ENCODE results near the gene ZNF282. TPM values are rescaled to one million over a fixed set of nuclear protein-coding genes. Genes with fewer than 3 reads are reported as not detected.
A peak's percentile ranks its signal among the peaks of the same experiment; 100 is the strongest.

The ZNF282 gene
- total RNA-seq, 3 donors from 2014 or later (not counting 1 experiment from before 2014, with no cell fraction given): 22.2 to 29.9 (median 26.0) TPM

DNA sequence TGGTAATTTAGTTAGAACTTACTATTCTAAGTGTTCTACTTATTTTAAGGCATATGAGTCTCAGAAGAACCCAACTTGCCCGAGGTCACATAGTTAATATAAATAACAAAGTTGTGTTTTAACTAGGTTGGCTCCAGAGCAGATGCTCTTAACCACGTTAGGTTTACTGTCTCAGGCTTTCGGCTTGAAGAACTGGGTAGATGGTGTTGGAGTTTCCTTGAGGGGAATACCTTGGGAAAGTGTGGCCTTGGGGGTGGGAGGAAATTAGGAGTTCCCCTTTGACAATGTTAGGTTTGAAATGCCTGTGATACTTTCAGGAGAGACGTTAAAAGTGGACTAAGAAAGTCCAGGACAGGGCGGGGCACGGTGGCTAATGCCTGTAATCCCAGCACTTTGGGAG lies 38.4 kb upstream of the ZNF282 start:
- intact Hi-C loops (cut with micrococcal nuclease): no loop called here
- Histone ChIP-seq H3K36me3 (ENCODE audit: control insufficient read depth, insufficient read depth, low read length) (peaks cover 23% of the 10 kb centered on the region), H3K27me3 (ENCODE audit: control insufficient read depth, insufficient read depth, low read length) (no peaks in the 10 kb centered on the region), H3K4me3 (ENCODE audit: low read length) (no peak overlapping the region), H3K4me1 (ENCODE audit: control insufficient read depth, insufficient read depth, low read length) (no peaks in the 10 kb centered on the region), H3K9me3 (ENCODE audit: control insufficient read depth, insufficient read depth, low read length) (no peaks in the 10 kb centered on the region), H3K27ac (ENCODE audit: low read length) (no peak overlapping the region)
- Mint-ChIP-seq H3K9me3 (no peaks in the 10 kb centered on the region), H3K4me3 (no peak overlapping the region), H3K27me3 (ENCODE audit: low read depth in 2 of 2) (no peaks in the 10 kb centered on the region), H3K36me3 (no peaks in the 10 kb centered on the region), H3K27ac (no peak overlapping the region), H3K4me1 (peaks cover 0 to 15% of the 10 kb centered on the region in 2 donors)
- DNase-seq (no peak), ATAC-seq (no peak)
- TF ChIP-seq, protein P1, sequence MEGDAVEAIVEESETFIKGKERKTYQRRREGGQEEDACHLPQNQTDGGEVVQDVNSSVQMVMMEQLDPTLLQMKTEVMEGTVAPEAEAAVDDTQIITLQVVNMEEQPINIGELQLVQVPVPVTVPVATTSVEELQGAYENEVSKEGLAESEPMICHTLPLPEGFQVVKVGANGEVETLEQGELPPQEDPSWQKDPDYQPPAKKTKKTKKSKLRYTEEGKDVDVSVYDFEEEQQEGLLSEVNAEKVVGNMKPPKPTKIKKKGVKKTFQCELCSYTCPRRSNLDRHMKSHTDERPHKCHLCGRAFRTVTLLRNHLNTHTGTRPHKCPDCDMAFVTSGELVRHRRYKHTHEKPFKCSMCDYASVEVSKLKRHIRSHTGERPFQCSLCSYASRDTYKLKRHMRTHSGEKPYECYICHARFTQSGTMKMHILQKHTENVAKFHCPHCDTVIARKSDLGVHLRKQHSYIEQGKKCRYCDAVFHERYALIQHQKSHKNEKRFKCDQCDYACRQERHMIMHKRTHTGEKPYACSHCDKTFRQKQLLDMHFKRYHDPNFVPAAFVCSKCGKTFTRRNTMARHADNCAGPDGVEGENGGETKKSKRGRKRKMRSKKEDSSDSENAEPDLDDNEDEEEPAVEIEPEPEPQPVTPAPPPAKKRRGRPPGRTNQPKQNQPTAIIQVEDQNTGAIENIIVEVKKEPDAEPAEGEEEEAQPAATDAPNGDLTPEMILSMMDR (IDR thresholded peaks at IDR 0.05): no peak
- 82% methylated on average over 5 of the region's 6 CpGs for WGBS (ENCODE audit: insufficient coverage)

DNA sequence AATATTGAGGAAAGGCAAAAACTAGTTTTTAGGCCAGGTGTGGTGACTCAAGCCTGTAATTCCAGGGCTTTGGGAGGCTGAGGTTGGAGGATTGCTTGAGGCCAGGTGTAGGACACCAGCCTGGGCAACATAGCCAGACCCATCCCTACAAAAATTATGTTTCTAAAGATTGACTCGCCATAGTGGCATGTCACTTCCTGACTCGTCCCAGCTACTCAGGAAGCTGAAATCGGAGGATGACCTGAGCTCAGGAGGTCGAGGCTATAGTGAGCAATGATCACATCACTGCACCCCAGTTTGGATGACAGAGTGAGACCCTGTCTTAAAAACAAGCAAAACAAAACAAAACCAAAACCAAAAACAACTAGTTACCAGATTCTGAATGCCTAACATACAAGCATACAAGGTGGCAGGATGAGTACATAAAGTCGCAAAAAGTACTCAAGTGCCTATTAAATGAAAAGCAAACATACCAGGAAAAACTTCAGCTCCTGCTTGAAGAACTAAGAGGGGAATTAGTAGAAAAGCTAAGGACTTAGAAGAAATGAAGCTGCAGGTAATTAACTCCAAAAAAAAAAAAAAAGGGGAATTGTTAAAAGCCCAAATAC lies 34.0 kb upstream of the ZNF282 start:
- 81% methylated on average over 4 of the region's 5 CpGs for WGBS (ENCODE audit: insufficient coverage)
- Mint-ChIP-seq H3K27me3 (ENCODE audit: low read depth in 2 of 2) (no peaks in the 10 kb centered on the region), H3K4me3 (no peak overlapping the region), H3K36me3 (no peaks in the 10 kb centered on the region), H3K4me1 (peaks cover 6 to 12% of the 10 kb centered on the region in 2 donors), H3K27ac (peak overlapping the region; percentile 25 to 70), H3K9me3 (no peaks in the 10 kb centered on the region)
- H3K27me3 ChIP-seq (ENCODE audit: control insufficient read depth, insufficient read depth, low read length): no peaks in the 10 kb centered on the region
- DNase-seq (no peak), ATAC-seq (no peak)
- intact Hi-C loops (cut with micrococcal nuclease): no loop called here
- TF ChIP-seq, protein P1 (IDR thresholded peaks at IDR 0.05): no peak
- H3K27ac ChIP-seq (ENCODE audit: low read length): no peak overlapping the region
- no peak overlapping the region for H3K4me3 ChIP-seq (ENCODE audit: low read length)
- H3K4me1 ChIP-seq (ENCODE audit: control insufficient read depth, insufficient read depth, low read length): no peaks in the 10 kb centered on the region
- no peaks in the 10 kb centered on the region for H3K9me3 ChIP-seq (ENCODE audit: control insufficient read depth, insufficient read depth, low read length)
- peaks cover 20% of the 10 kb centered on the region for H3K36me3 ChIP-seq (ENCODE audit: control insufficient read depth, insufficient read depth, low read length)

DNA sequence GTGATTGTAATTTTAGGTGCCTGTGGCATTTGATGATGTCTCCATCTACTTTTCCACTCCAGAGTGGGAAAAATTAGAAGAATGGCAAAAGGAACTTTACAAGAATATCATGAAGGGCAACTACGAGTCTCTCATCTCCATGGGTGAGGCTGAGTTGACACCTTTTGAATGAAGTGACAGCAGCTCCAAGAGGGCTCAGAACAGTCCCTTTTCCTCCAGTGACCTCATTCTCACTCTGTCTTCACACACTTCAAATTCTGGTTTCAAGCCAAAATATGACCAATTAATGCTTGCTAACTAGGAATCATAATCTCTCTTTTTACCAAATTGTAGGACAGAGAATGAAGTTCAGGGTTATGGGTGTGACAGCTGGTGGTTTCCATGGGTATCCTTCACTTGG lies 29.2 kb upstream of the ZNF282 start:
- H3K27ac ChIP-seq (ENCODE audit: low read length): no peak overlapping the region
- Mint-ChIP-seq H3K4me3 (no peak overlapping the region), H3K36me3 (no peaks in the 10 kb centered on the region), H3K9me3 (no peaks in the 10 kb centered on the region), H3K27ac (no peak overlapping the region), H3K27me3 (ENCODE audit: low read depth in 2 of 2) (no peaks in the 10 kb centered on the region), H3K4me1 (peaks cover 6 to 10% of the 10 kb centered on the region in 2 donors)
- H3K36me3 ChIP-seq (ENCODE audit: control insufficient read depth, insufficient read depth, low read length): peaks cover 44% of the 10 kb centered on the region
- ATAC-seq (peak in 2 of 3 donors; percentile 26 to 57), DNase-seq (no peak)
- H3K9me3 ChIP-seq (ENCODE audit: control insufficient read depth, insufficient read depth, low read length): no peaks in the 10 kb centered on the region
- H3K27me3 ChIP-seq (ENCODE audit: control insufficient read depth, insufficient read depth, low read length): no peaks in the 10 kb centered on the region
- no peak overlapping the region for H3K4me3 ChIP-seq (ENCODE audit: low read length)
- 75% methylated on average over 1 of the region's 1 CpG for WGBS (ENCODE audit: insufficient coverage)
- no peaks in the 10 kb centered on the region for H3K4me1 ChIP-seq (ENCODE audit: control insufficient read depth, insufficient read depth, low read length)
- TF ChIP-seq, protein P1 (IDR thresholded peaks at IDR 0.05): no peak
- intact Hi-C loops (cut with micrococcal nuclease): no loop called here
